HepG2 (cell line): ENCODE results near the gene EIF4A3. TPM values are rescaled to one million over a fixed set of nuclear protein-coding genes. Genes with fewer than 3 reads are reported as not detected.
A peak's percentile ranks its signal among the peaks of the same experiment; 100 is the strongest.
"Not testable (repeated sequence)": the region's sequence is repeated elsewhere in the genome, so short reads cannot be mapped to it uniquely, and the experiment has no call there.

Experiments used
- ATAC-seq: fragments of 200-7000 bp; cut with Tn5 transposase; 3 replicates; pipeline ENCODE4 v1.9.1; 2020; ENCODE audit warnings: mild to moderate bottlenecking, moderate library complexity
- BruUV-seq: library from RNA; stranded (reverse); fragments of 400-500 nt; replicated peaks from 2 replicates; lab custom pipeline; 2021; lab: Mats Ljungman, UMichigan
- CTCF ChIA-PET: fragments of 300-600 bp; formaldehyde crosslinking; extraction: SDS; loops from one replicate; lab custom pipeline; 2021; ENCODE audit warnings: low total read pairs, inconsistent platforms, low intra/inter-chr PET ratio; lab: Yijun Ruan, JAX
- POLR2A ChIA-PET: fragments of 350-600 bp; sonication (Branson Sonifier 250); formaldehyde crosslinking; loops from one replicate; lab custom pipeline; 2020; ENCODE audit warnings: antibody characterized with exemption, inconsistent platforms; lab: Yijun Ruan, JAX
- DNase-seq: peaks from one replicate; pipeline ENCODE4 v3.0.0-alpha.2; 2015; ENCODE audit warnings: low spot score
- FAIRE-seq: peaks from 3 replicates; lab custom pipeline; 2011; peaks lifted over from hg19 to GRCh38; lab: Jason Lieb, UNC
- H2AFZ ChIP-seq: one replicate; pipeline ENCODE4 v1.6.1; 2011; ENCODE audit warnings: low read length, inconsistent platforms
- H3K27ac ChIP-seq: fragments of 300-600 bp; 3 replicates; pipeline ENCODE4 v1.8.0; 2011; ENCODE audit warnings: mixed run types, mild to moderate bottlenecking, mixed read lengths, low read length, inconsistent platforms; ENCODE audit not compliant: insufficient read depth; ENCODE audit errors: extremely low read length
- H3K27me3 ChIP-seq, 2 experiments: fragments of 200-600 bp in 1 of 2; 2 replicates in 1 of 2; 3 replicates in 1 of 2; pipeline versions ENCODE4 v1.6.0 to v1.8.0; 2011; ENCODE audit warnings: low read length in 2 of 2, mild to moderate bottlenecking in 2 of 2, moderate library complexity in 2 of 2, inconsistent platforms in 1 of 2; ENCODE audit not compliant: insufficient read depth in 2 of 2, control insufficient read depth in 1 of 2
- H3K36me3 ChIP-seq, 2 experiments: fragments of 200-600 bp in 1 of 2; replicated peaks in 1 of 2; 2 replicates in 1 of 2; 3 replicates in 1 of 2; pipeline versions ENCODE4 v1.5.1 to v1.8.0; 2011; ENCODE audit warnings: low read length in 2 of 2, inconsistent platforms in 1 of 2; ENCODE audit not compliant: insufficient read depth in 2 of 2, control insufficient read depth in 1 of 2
- H3K4me1 ChIP-seq: 2 replicates; pipeline ENCODE4 v1.5.1; 2012; ENCODE audit warnings: low read length, inconsistent platforms; ENCODE audit not compliant: insufficient read depth
- H3K4me2 ChIP-seq: 2 replicates; pipeline ENCODE4 v1.6.0; 2011; ENCODE audit warnings: low read depth, low read length, inconsistent platforms
- H3K4me3 ChIP-seq, 3 experiments: fragments of 200-600 bp in 1 of 3; sonication (generic), shearing (Covaris generic) in 1 of 3; replicated peaks in 1 of 3; 2 replicates each; pipeline ENCODE4 v1.5.1; 2011 to 2016; ENCODE audit warnings: low read length in 3 of 3, inconsistent platforms in 2 of 3, low read depth in 2 of 3, mild to moderate bottlenecking in 2 of 3, control low read depth in 1 of 3, mixed read lengths in 1 of 3; ENCODE audit not compliant: insufficient read depth in 1 of 3
- H3K79me2 ChIP-seq: one replicate; pipeline ENCODE4 v1.6.1; 2011; ENCODE audit warnings: low read length, inconsistent platforms; ENCODE audit not compliant: insufficient read depth
- H3K9ac ChIP-seq: 2 replicates; pipeline ENCODE4 v1.6.0; 2011; ENCODE audit warnings: mild to moderate bottlenecking, low read depth, low read length, inconsistent platforms; ENCODE audit not compliant: insufficient read depth
- H3K9me3 ChIP-seq: 2 replicates; pipeline ENCODE4 v1.5.1; 2012; ENCODE audit warnings: mild to moderate bottlenecking, low read length
- H4K20me1 ChIP-seq: 2 replicates; pipeline ENCODE4 v1.6.0; 2011; ENCODE audit warnings: inconsistent platforms, mild to moderate bottlenecking, low read length, moderate library complexity; ENCODE audit not compliant: insufficient read depth
- BHLHE40 ChIP-seq: IDR thresholded peaks from 2 replicates; pipeline ENCODE4 v1.6.1; 2011; ENCODE audit warnings: low read length, improper control_type of control experiment
- CREM ChIP-seq, 2 experiments: sonication (generic) in 1 of 2; formaldehyde crosslinking in 1 of 2; IDR thresholded peaks; 2 replicates each; pipeline versions ENCODE4 v1.4.0 to v1.6.1; 2016 to 2020; ENCODE audit warnings: antibody characterized with exemption in 1 of 2, mild to moderate bottlenecking in 1 of 2, missing genetic modification reagents in 1 of 2
- DNMT1 ChIP-seq: sonication (generic); formaldehyde crosslinking; IDR thresholded peaks from 2 replicates; pipeline ENCODE4 v1.5.1; 2020; ENCODE audit warnings: mild to moderate bottlenecking, missing genetic modification reagents
- GPN1 ChIP-seq: sonication (generic); formaldehyde crosslinking; IDR thresholded peaks from 2 replicates; pipeline ENCODE4 v1.5.1; 2020; ENCODE audit warnings: missing genetic modification reagents, borderline replicate concordance
- HNRNPK ChIP-seq: fragments of 200-400 bp; formaldehyde crosslinking; IDR thresholded peaks from 2 replicates; pipeline ENCODE4 v1.6.1; 2018; ENCODE audit warnings: low read length, low read depth, moderate library complexity, mild to moderate bottlenecking; ENCODE audit not compliant: poor library complexity, severe bottlenecking
- PITX1 ChIP-seq: sonication (generic); formaldehyde crosslinking; IDR thresholded peaks from 2 replicates; pipeline ENCODE4 v1.5.1; 2020; ENCODE audit warnings: mild to moderate bottlenecking, missing genetic modification reagents
- ZBTB38 ChIP-seq: sonication (generic); formaldehyde crosslinking; IDR thresholded peaks from 2 replicates; pipeline ENCODE4 v1.5.1; 2020; ENCODE audit warnings: mild to moderate bottlenecking, missing genetic modification reagents
- ZNF781 ChIP-seq: sonication (generic); formaldehyde crosslinking; IDR thresholded peaks from 2 replicates; pipeline ENCODE4 v1.5.1; 2020; ENCODE audit warnings: borderline replicate concordance, mild to moderate bottlenecking, missing genetic modification reagents; ENCODE audit errors: not compliant biosample characterization
- WGBS: methylation state at CpG from one replicate; pipeline ENCODE4 v1.1.6; 2017; ENCODE audit warnings: low lambda C conversion rate; 5-methylcytosine and 5-hydroxymethylcytosine counted together
- in situ Hi-C: cut with HindIII; loops from 2 replicates; pipeline ENCODE4 v1.10.0; 2017; ENCODE audit warnings: low pct_unique_long_range_greater_than_20kb; ENCODE audit not compliant: extremely low pct_ligation_motif_present
- intact Hi-C: fragments of 100-400 bp; cut with micrococcal nuclease; formaldehyde crosslinking; loops from one replicate; pipeline ENCODE4 v1.10.0; 2022; ENCODE audit not compliant: unreplicated experiment
- polyA plus RNA-seq, 8 experiments: library from polyadenylated mRNA; depleted of rRNA in 3 of 8; stranded (reverse) in 7 of 8; unstranded in 1 of 8; fragments of >200 nt; fragmentation: Illumina TruSeq in 4 of 8; extraction: Trizol in 4 of 8; gene quantifications; 2 replicates each; pipeline versions ENCODE4 v1.2.1 to v1.2.3, GENCODE V29; 2011 to 2016; ENCODE audit warnings: low read depth in 4 of 8, missing spikeins in 1 of 8, mixed read lengths in 1 of 8; ENCODE audit not compliant: insufficient read depth in 1 of 8
- total RNA-seq, 5 experiments: library from RNA; depleted of rRNA; stranded (reverse); fragments of >200 nt; fragmentation: Illumina TruSeq; extraction: Trizol; gene quantifications; 2 replicates each; pipeline ENCODE4 v1.2.3, GENCODE V29; 2016; ENCODE audit warnings: low read depth in 1 of 5
- TF ChIP-seq, protein P1 (sequence below): fragments of 450-650 bp; IDR thresholded peaks from 2 replicates; pipeline ENCODE4 v1.6.1; 2016
- TF ChIP-seq, protein P2 (sequence below): sonication (generic); formaldehyde crosslinking; IDR thresholded peaks from 2 replicates; pipeline ENCODE4 v1.8.0; 2022; ENCODE audit warnings: low read depth, missing genetic modification reagents

EIF4A3 gene
- total and polyA plus RNA-seq, 2 of the 13 experiments (the other 11 are each of a cell fraction or from before 2014, with no cell fraction given): 145 to 187 TPM

DNA sequence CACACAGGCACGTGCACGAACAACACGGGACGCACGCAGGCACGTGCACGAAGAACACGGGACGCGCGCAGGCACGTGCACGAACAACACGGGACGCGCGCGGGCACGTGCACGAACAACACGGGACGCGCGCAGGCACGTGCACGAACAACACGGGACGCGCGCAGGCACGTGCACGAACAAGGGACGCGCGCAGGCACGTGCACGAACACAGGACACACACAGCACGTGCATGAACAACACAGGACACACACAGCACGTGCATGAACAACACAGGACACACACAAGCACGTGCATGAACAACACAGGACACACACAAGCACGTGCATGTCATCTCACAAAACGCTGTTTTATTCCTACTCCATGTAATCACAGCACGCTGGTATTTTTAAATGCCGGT is 56.8 kb downstream of the EIF4A3 start:
- H3K9me3 ChIP-seq, POLR2A ChIA-PET, H3K9ac ChIP-seq, BruUV-seq, in situ Hi-C loops, H3K4me2 ChIP-seq, FAIRE-seq, H4K20me1 ChIP-seq, ATAC-seq, H3K4me3 ChIP-seq, H2AFZ ChIP-seq, DNase-seq, intact Hi-C loops, H3K36me3 ChIP-seq, CTCF ChIA-PET: not testable (repeated sequence)
- TF ChIP-seq DNMT1 (CRISPR knock-in tag) (0 out of 2 replicates have a peak, but pooled peaks have one; percentile 84), BHLHE40 (peak; percentile 46)
- TF ChIP-seq, protein P1, sequence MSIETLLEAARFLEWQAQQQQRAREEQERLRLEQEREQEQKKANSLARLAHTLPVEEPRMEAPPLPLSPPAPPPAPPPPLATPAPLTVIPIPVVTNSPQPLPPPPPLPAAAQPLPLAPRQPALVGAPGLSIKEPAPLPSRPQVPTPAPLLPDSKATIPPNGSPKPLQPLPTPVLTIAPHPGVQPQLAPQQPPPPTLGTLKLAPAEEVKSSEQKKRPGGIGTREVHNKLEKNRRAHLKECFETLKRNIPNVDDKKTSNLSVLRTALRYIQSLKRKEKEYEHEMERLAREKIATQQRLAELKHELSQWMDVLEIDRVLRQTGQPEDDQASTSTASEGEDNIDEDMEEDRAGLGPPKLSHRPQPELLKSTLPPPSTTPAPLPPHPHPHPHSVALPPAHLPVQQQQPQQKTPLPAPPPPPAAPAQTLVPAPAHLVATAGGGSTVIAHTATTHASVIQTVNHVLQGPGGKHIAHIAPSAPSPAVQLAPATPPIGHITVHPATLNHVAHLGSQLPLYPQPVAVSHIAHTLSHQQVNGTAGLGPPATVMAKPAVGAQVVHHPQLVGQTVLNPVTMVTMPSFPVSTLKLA: peak; percentile 99
- TF ChIP-seq, all 625 proteins: peak for 3; not testable (repeated sequence) for 622
- 75% methylated on average over 44 of the region's 44 CpGs for whole genome bisulfite sequencing
- H3K4me1 ChIP-seq: peaks cover 22% of the 10 kb centered on the region
- H3K79me2 ChIP-seq, H3K27ac ChIP-seq: not testable (repeated sequence)
- H3K27me3 ChIP-seq: peaks cover 9 to 50% of the 10 kb centered on the region in 2 experiments; a peak in 4 of 5 replicates

DNA sequence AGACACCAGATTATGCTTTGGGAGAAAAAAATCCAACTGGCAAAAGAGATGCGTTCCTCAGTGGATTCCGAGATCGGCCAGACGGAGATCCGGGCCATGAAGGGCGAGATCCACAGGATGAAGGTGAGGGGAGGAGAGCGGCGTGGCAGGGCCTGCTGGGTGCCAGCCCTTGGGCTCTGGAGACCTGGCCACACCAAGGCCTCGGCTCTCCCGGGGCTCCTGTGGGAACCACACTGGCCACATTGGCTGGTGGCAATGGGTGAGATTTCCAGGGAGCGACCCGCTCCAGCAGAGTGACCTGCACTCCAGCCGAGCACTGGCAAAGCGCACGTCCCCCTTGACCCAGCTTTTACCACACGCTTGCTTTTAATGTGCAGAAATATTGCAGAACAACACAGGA is 57.2 kb downstream of the EIF4A3 start:
- POLR2A ChIA-PET: no interaction called here
- intact Hi-C loops: no loop called here
- TF ChIP-seq HNRNPK (no peak), CREM (IDR thresholded peaks at IDR 0.05) (no peak), CREM (CRISPR knock-in tag; IDR thresholded peaks at IDR 0.05) (no peak), ZBTB38 (CRISPR knock-in tag) (no peak), PITX1 (CRISPR knock-in tag) (no peak), GPN1 (CRISPR knock-in tag) (no peak), ZNF781 (no peak)
- TF ChIP-seq, protein P2, sequence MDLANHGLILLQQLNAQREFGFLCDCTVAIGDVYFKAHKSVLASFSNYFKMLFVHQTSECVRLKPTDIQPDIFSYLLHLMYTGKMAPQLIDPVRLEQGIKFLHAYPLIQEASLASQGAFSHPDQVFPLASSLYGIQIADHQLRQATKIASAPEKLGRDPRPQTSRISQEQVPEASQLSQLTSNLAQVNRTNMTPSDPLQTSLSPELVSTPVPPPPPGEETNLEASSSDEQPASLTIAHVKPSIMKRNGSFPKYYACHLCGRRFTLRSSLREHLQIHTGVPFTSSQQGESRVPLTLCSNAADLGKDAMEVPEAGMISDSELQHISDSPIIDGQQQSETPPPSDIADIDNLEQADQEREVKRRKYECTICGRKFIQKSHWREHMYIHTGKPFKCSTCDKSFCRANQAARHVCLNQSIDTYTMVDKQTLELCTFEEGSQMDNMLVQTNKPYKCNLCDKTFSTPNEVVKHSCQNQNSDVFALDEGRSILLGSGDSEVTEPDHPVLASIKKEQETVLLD (CRISPR knock-in tag): no peak

More for the DNA sequence above, 57.2 kb downstream of the EIF4A3 start:
- no peak overlapping the region for H3K4me2 ChIP-seq
- no TSS peak for BruUV-seq
- H3K79me2 ChIP-seq: no peaks in the 10 kb centered on the region
- FAIRE-seq (no peak), DNase-seq (no peak), ATAC-seq (no peak)
- H3K27me3 ChIP-seq: peaks cover 10 to 54% of the 10 kb centered on the region in 2 experiments
- no peak overlapping the region for H2AFZ ChIP-seq
- no peaks in the 10 kb centered on the region for H3K36me3 ChIP-seq
- H3K4me3 ChIP-seq: no peak overlapping the region
- no peaks in the 10 kb centered on the region for H4K20me1 ChIP-seq
- H3K27ac ChIP-seq: no peak overlapping the region
- peaks cover 22% of the 10 kb centered on the region for H3K4me1 ChIP-seq
- WGBS: 69% methylated on average over 16 of the region's 16 CpGs
- CTCF ChIA-PET: no interaction called here
- in situ Hi-C loops: no loop called here
- no peaks in the 10 kb centered on the region for H3K9me3 ChIP-seq
- H3K9ac ChIP-seq: no peak overlapping the region
